Measurements from ENCODE around the gene CENPN. TPM values are rescaled to one million over a fixed set of nuclear protein-coding genes. Genes with fewer than 3 reads are reported as not detected.

Gene CENPN
- total and polyA plus RNA-seq, 7 donors, result 3.8 to 12.1 (median 5.3) TPM

DNA sequence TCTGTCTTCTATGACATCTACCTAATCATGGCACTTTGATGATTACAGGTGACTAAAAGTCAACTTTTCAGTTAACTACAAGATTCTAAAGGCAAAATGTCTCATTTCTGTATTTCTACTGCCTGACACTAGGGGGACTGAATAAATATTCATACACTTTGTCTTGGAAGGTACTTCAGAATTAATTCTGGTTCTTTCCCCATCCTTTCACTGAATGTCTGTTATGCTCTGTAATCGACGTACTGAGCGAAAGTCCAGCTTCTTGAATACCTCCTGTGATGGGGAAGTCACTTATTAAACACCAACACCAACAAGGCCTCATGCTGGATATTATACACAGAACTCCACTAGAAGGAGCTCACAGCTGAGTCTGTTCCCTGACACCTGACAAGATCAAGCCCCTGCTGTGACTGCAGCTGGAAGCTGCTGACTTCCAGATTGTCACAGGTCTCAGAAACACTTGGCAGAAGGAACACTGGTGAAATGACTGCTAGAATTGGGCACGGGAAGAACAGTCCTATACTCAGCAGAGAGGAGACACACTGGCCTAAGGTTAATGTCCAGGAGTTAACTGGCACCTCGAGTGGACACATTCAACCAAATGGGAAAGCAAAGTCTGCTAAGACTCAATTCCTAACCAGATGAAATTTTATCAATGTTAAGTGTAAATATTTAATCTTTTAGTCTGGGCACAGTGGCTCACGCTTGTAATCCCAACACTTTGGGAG is 32.2 kb upstream of the CENPN start:
- peaks cover 0 to 49% (median 6%) of the 10 kb centered on the region in 4 donors for H3K36me3 ChIP-seq
- no peaks in the 10 kb centered on the region for H3K9me3 ChIP-seq
- WGBS, 2 donors, result 92 to 94% methylated on average over 6 of the region's 6 CpGs
- no peak overlapping the region for H3K4me3 ChIP-seq
- TF ChIP-seq POLR2AphosphoS5 (IDR thresholded peaks at IDR 0.05) (no peak), EP300 (IDR thresholded peaks at IDR 0.05) (no peak), POLR2A (IDR thresholded peaks at IDR 0.05) (no peak)
- TF ChIP-seq, protein P1, sequence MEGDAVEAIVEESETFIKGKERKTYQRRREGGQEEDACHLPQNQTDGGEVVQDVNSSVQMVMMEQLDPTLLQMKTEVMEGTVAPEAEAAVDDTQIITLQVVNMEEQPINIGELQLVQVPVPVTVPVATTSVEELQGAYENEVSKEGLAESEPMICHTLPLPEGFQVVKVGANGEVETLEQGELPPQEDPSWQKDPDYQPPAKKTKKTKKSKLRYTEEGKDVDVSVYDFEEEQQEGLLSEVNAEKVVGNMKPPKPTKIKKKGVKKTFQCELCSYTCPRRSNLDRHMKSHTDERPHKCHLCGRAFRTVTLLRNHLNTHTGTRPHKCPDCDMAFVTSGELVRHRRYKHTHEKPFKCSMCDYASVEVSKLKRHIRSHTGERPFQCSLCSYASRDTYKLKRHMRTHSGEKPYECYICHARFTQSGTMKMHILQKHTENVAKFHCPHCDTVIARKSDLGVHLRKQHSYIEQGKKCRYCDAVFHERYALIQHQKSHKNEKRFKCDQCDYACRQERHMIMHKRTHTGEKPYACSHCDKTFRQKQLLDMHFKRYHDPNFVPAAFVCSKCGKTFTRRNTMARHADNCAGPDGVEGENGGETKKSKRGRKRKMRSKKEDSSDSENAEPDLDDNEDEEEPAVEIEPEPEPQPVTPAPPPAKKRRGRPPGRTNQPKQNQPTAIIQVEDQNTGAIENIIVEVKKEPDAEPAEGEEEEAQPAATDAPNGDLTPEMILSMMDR (IDR thresholded peaks at IDR 0.05), result no peak
- H3K4me1 ChIP-seq, result no peaks in the 10 kb centered on the region
- H3K27me3 ChIP-seq, result no peaks in the 10 kb centered on the region
- H3K27ac ChIP-seq, result no peak overlapping the region
- no peak for DNase-seq
- intact Hi-C loops (cut with DNase I), result no loop called here

GRCh38 chr16:80976946-80977345 is 30.1 kb upstream of the CENPN start:
- WGBS, 2 donors, result 92 to 95% methylated on average over 1 of the region's 1 CpG
- H3K27me3 ChIP-seq, result no peaks in the 10 kb centered on the region
- H3K36me3 ChIP-seq, result peaks cover 0 to 45% (median 9%) of the 10 kb centered on the region in 4 donors
- no peak overlapping the region for H3K27ac ChIP-seq
- TF ChIP-seq EP300 (IDR thresholded peaks at IDR 0.05) (no peak), POLR2AphosphoS5 (IDR thresholded peaks at IDR 0.05) (no peak), POLR2A (IDR thresholded peaks at IDR 0.05) (no peak)
- TF ChIP-seq, protein P1 (IDR thresholded peaks at IDR 0.05), result no peak
- no peak overlapping the region for H3K4me3 ChIP-seq
- peaks cover 0 to 6% (median 3%) of the 10 kb centered on the region in 4 donors for H3K4me1 ChIP-seq
- DNase-seq, result no peak
- intact Hi-C loops (cut with DNase I), result no loop called here
- H3K9me3 ChIP-seq, result no peaks in the 10 kb centered on the region

DNA sequence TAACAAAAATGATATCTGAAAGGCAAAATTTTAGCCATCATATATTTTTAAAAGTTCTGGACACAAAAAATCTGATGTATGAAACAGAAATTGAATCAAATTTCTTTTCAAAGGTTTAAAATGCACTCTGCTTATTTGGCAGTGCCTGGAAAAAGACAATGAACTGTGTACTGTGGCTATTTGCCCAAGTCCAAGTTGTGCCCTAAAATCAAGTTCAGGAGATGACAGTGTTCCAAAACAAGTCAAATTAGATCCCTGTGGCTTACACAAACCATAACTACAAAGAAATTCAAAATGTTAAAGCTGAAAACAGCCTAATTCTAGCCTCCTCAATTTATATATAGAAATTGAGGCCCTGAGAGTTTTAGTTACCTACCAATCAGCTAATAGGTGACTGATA is 25.9 kb upstream of the CENPN start:
- H3K27ac ChIP-seq, result no peak overlapping the region
- no peak for DNase-seq
- H3K4me1 ChIP-seq, result peaks cover 0 to 6% (median 3%) of the 10 kb centered on the region in 4 donors
- H3K9me3 ChIP-seq, result no peaks in the 10 kb centered on the region
- intact Hi-C loops (cut with DNase I), result no loop called here
- peaks cover 0 to 19% (median 9%) of the 10 kb centered on the region in 4 donors for H3K36me3 ChIP-seq
- H3K4me3 ChIP-seq, result no peak overlapping the region
- TF ChIP-seq POLR2AphosphoS5 (IDR thresholded peaks at IDR 0.05), result no peak
- TF ChIP-seq, protein P1 (IDR thresholded peaks at IDR 0.05), result no peak
- TF ChIP-seq POLR2A (IDR thresholded peaks at IDR 0.05), result no peak
- no peak for TF ChIP-seq EP300 (IDR thresholded peaks at IDR 0.05)
- no peaks in the 10 kb centered on the region for H3K27me3 ChIP-seq

- Histone ChIP-seq H3K27ac (no peak overlapping the region), H3K36me3 (peaks cover 0 to 18% (median 9%) of the 10 kb centered on the region in 4 donors), H3K27me3 (no peaks in the 10 kb centered on the region), H3K4me1 (peaks cover 0 to 6% (median 3%) of the 10 kb centered on the region in 4 donors), H3K4me3 (no peak overlapping the region), H3K9me3 (no peaks in the 10 kb centered on the region)
- intact Hi-C loops (cut with DNase I), result no loop called here
- no peak for DNase-seq
- TF ChIP-seq POLR2A (IDR thresholded peaks at IDR 0.05), result no peak
- TF ChIP-seq EP300 (IDR thresholded peaks at IDR 0.05), result no peak
- no peak for TF ChIP-seq POLR2AphosphoS5 (IDR thresholded peaks at IDR 0.05)
- TF ChIP-seq, protein P1 (IDR thresholded peaks at IDR 0.05), result no peak
- 12 to 56% methylated on average over 4 of the region's 4 CpGs for WGBS, 2 donors
Measured at GRCh38 chr16:80982646-80983045, 24.4 kb upstream of the CENPN start.
